Thyroid gland (tissue), 4 donors: ENCODE results near the gene TMEM44.

Experiments used
- POLR2A ChIP-seq, 2 donors: fragments of 450-650 bp; IDR thresholded peaks; one replicate each; pipeline ENCODE4 v1.6.1; 2017; ENCODE audit warnings: antibody characterized with exemption in 2 of 2, mild to moderate bottlenecking in 2 of 2, moderate library complexity in 1 of 2
- TF ChIP-seq, protein P1 (sequence below), 6 experiments: fragments of 200-600 bp in 3 of 6; fragments of 450-650 bp in 3 of 6; sonication (generic) in 3 of 6; IDR thresholded peaks; one replicate each; pipeline ENCODE4 v1.5.1; 2016 to 2019; ENCODE audit warnings: antibody characterized with exemption in 6 of 6, mild to moderate bottlenecking in 2 of 6, inconsistent platforms in 1 of 6, moderate library complexity in 1 of 6

DNA sequence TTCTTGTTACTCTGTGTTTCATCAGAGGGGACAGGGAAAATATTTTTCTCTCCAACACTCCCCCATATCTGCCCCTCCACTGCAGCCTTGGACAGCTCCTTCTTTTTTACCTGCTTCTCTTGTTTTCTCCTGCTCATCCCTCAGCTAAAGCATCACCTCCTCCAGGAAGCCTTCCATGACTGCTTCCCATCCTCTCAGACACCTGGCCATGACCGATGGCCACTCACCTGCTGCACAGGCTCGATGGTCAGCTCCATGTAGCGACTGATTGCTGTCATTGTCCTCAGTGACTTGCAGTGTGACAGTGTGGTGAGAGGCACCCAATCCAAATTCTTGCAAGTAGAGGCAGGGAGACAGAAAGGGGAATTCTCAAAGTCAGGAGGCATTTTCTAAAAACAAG lies 22.5 kb downstream of the TMEM44 start:
- TF ChIP-seq POLR2A (IDR thresholded peaks at IDR 0.05) = no peak
- TF ChIP-seq, protein P1, sequence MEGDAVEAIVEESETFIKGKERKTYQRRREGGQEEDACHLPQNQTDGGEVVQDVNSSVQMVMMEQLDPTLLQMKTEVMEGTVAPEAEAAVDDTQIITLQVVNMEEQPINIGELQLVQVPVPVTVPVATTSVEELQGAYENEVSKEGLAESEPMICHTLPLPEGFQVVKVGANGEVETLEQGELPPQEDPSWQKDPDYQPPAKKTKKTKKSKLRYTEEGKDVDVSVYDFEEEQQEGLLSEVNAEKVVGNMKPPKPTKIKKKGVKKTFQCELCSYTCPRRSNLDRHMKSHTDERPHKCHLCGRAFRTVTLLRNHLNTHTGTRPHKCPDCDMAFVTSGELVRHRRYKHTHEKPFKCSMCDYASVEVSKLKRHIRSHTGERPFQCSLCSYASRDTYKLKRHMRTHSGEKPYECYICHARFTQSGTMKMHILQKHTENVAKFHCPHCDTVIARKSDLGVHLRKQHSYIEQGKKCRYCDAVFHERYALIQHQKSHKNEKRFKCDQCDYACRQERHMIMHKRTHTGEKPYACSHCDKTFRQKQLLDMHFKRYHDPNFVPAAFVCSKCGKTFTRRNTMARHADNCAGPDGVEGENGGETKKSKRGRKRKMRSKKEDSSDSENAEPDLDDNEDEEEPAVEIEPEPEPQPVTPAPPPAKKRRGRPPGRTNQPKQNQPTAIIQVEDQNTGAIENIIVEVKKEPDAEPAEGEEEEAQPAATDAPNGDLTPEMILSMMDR (IDR thresholded peaks at IDR 0.05) = no peak
